HCT116 (cell line): Measurements from ENCODE around the gene SCRN1. TPM values are rescaled to one million over a fixed set of nuclear protein-coding genes. Genes with fewer than 3 reads are reported as not detected.

Source experiments
- ATAC-seq: fragments of 200-7000 bp; cut with Tn5 transposase; 2 replicates; pipeline ENCODE4 v1.9.1; 2020; ENCODE audit warnings: mild to moderate bottlenecking, moderate library complexity
- BruUV-seq: library from RNA; stranded (reverse); fragments of 400-500 nt; replicated peaks from 2 replicates; lab custom pipeline; 2021; lab: Mats Ljungman, UMichigan
- CTCF ChIA-PET: fragments of 300-600 bp; sonication (Branson Sonifier 250); formaldehyde crosslinking; loops from one replicate; lab custom pipeline; 2021; ENCODE audit warnings: antibody characterized with exemption; lab: Charles Lee
- POLR2A ChIA-PET: fragments of 300-600, 350-600 bp; sonication (Branson Sonifier 250); formaldehyde crosslinking; loops from one replicate; lab custom pipeline; 2021; ENCODE audit warnings: antibody characterized with exemption; lab: Charles Lee
- RAD21 ChIA-PET, 2 experiments: fragments of 300-600 bp; sonication (Branson Sonifier 250); formaldehyde crosslinking; loops; one replicate each; lab custom pipeline; 2023; ENCODE audit warnings: low total read pairs in 2 of 2; ENCODE audit not compliant: uncharacterized antibody in 2 of 2, unreplicated experiment in 2 of 2, low non-redundant PET in 1 of 2; lab: Charles Lee
- DNase-seq: peaks from one replicate; pipeline ENCODE4 v3.0.0-alpha.2; 2010; ENCODE audit warnings: low read depth, low spot score
- H2AFZ ChIP-seq: fragments of 200-600 bp; shearing (Covaris generic), sonication (generic); 2 replicates; pipeline ENCODE4 v1.6.1; 2017; ENCODE audit warnings: low read depth, mixed run types, mixed read lengths, antibody characterized with exemption, low read length; ENCODE audit not compliant: poor library complexity, severe bottlenecking
- H3K27ac ChIP-seq: 2 replicates; pipeline ENCODE4 v1.5.1; 2012; ENCODE audit warnings: low read depth, low read length
- H3K27me3 ChIP-seq: fragments of 200-600 bp; sonication (generic); 2 replicates; pipeline ENCODE4 v1.6.1; 2016; ENCODE audit warnings: mixed run types, low read length, mixed read lengths; ENCODE audit not compliant: insufficient read depth
- H3K36me3 ChIP-seq, 2 experiments: fragments of 200-500 bp in 1 of 2; fragments of 200-600 bp in 1 of 2; sonication (Bioruptor generic) in 1 of 2; sonication (generic) in 1 of 2; 2 replicates each; pipeline versions ENCODE4 v1.5.1 to v1.6.1; 2014 to 2016; ENCODE audit warnings: low read length in 2 of 2, inconsistent platforms in 1 of 2, mixed read lengths in 1 of 2, mixed run types in 1 of 2; ENCODE audit not compliant: insufficient read depth in 2 of 2, control insufficient read depth in 1 of 2
- H3K4me1 ChIP-seq, 2 experiments: fragments of 200-600 bp in 1 of 2; sonication (generic) in 1 of 2; 2 replicates each; pipeline versions ENCODE4 v1.5.1 to v1.6.1; 2012 to 2017; ENCODE audit warnings: low read length in 2 of 2, inconsistent platforms in 1 of 2, mild to moderate bottlenecking in 1 of 2, mixed read lengths in 1 of 2, mixed run types in 1 of 2, moderate library complexity in 1 of 2; ENCODE audit not compliant: insufficient read depth in 2 of 2, control insufficient read depth in 1 of 2
- H3K4me2 ChIP-seq: fragments of 200-600 bp; sonication (generic); 2 replicates; pipeline ENCODE4 v1.6.1; 2017; ENCODE audit warnings: mixed run types, low read length, mixed read lengths
- H3K4me3 ChIP-seq, 2 experiments: fragments of 200-600 bp in 1 of 2; sonication (generic) in 1 of 2; replicated peaks in 1 of 2; 2 replicates each; pipeline ENCODE4 v1.5.1; 2011 to 2016; ENCODE audit warnings: low read length in 2 of 2, control low read depth in 1 of 2, low read depth in 1 of 2, mild to moderate bottlenecking in 1 of 2, mixed read lengths in 1 of 2, mixed run types in 1 of 2
- H3K79me2 ChIP-seq: fragments of 200-600 bp; sonication (generic); 2 replicates; pipeline ENCODE4 v1.6.1; 2017; ENCODE audit warnings: mild to moderate bottlenecking, mixed run types, low read length, moderate library complexity, mixed read lengths; ENCODE audit not compliant: insufficient read depth
- H3K9ac ChIP-seq: fragments of 200-600 bp; sonication (generic); 2 replicates; pipeline ENCODE4 v1.6.1; 2016; ENCODE audit warnings: low read length, mixed read lengths
- H3K9me2 ChIP-seq: fragments of 200-600 bp; sonication (generic), shearing (Covaris generic); 2 replicates; pipeline ENCODE4 v1.6.1; 2017; ENCODE audit warnings: mixed run types, mild to moderate bottlenecking, moderate library complexity; ENCODE audit not compliant: insufficient read depth
- H3K9me3 ChIP-seq, 2 experiments: fragments of 200-500 bp in 1 of 2; fragments of 200-600 bp in 1 of 2; sonication (Bioruptor generic) in 1 of 2; sonication (generic) in 1 of 2; 2 replicates each; pipeline ENCODE4 v1.6.1; 2014 to 2017; ENCODE audit warnings: low read length in 2 of 2, mixed read lengths in 2 of 2, inconsistent platforms in 1 of 2, low read depth in 1 of 2, mild to moderate bottlenecking in 1 of 2, mixed run types in 1 of 2, moderate library complexity in 1 of 2; ENCODE audit not compliant: control insufficient read depth in 1 of 2, insufficient read depth in 1 of 2
- H4K20me1 ChIP-seq: fragments of 200-600 bp; sonication (generic), shearing (Covaris generic); 2 replicates; pipeline ENCODE4 v1.6.1; 2017; ENCODE audit warnings: mixed run types, mild to moderate bottlenecking, moderate library complexity; ENCODE audit not compliant: insufficient read depth
- ATF3 ChIP-seq: IDR thresholded peaks from 2 replicates; pipeline ENCODE4 v1.6.1; 2012
- CBX3 ChIP-seq: IDR thresholded peaks from 2 replicates; pipeline ENCODE4 v1.6.1; 2012; ENCODE audit warnings: low read depth
- CEBPB ChIP-seq: IDR thresholded peaks from 2 replicates; pipeline ENCODE4 v1.6.1; 2012; ENCODE audit warnings: low read depth
- ELF1 ChIP-seq: IDR thresholded peaks from 2 replicates; pipeline ENCODE4 v1.6.1; 2012; ENCODE audit warnings: low read depth, borderline replicate concordance
- EZH2 ChIP-seq: fragments of 200-600 bp; sonication (generic); IDR thresholded peaks from 2 replicates; pipeline ENCODE4 v1.6.1; 2017; ENCODE audit warnings: antibody characterized with exemption, mixed run types
- EZH2phosphoT487 ChIP-seq: fragments of 200-600 bp; IDR thresholded peaks from 2 replicates; pipeline ENCODE4 v1.6.1; 2018; ENCODE audit warnings: antibody characterized with exemption, borderline replicate concordance
- JUND ChIP-seq: IDR thresholded peaks from 2 replicates; pipeline ENCODE4 v1.6.1; 2012
- ZNF274 ChIP-seq: fragments of 200-500 bp; sonication (Bioruptor generic); IDR thresholded peaks from 2 replicates; pipeline ENCODE4 v1.6.1; 2014; ENCODE audit warnings: mild to moderate bottlenecking, low read depth, low read length, inconsistent platforms
- intact Hi-C: fragments of 100-400 bp; cut with micrococcal nuclease; formaldehyde crosslinking; loops from 2 replicates; pipeline ENCODE4 v1.10.0; 2022
- total RNA-seq: library from RNA; stranded (reverse); gene quantifications from one replicate; pipeline ENCODE4 v1.2.1, GENCODE V29; 2021; ENCODE audit not compliant: unreplicated experiment
- TF ChIP-seq, protein P1 (sequence below), 3 experiments: fragments of 200-600 bp in 1 of 3; sonication (generic) in 1 of 3; IDR thresholded peaks in 2 of 3; conservative IDR thresholded peaks in 1 of 3; 2 replicates each; pipeline ENCODE4 v1.5.1; 2012 to 2017; ENCODE audit warnings: low read depth in 2 of 3, low read length in 2 of 3, antibody characterized with exemption in 1 of 3, borderline replicate concordance in 1 of 3, control low read depth in 1 of 3, mild to moderate bottlenecking in 1 of 3, mixed read lengths in 1 of 3, mixed run types in 1 of 3, moderate library complexity in 1 of 3; ENCODE audit not compliant: insufficient read depth in 1 of 3
- TF ChIP-seq, protein P2 (sequence below): IDR thresholded peaks from 2 replicates; pipeline ENCODE4 v1.6.1; 2011; ENCODE audit warnings: mild to moderate bottlenecking, low read length, moderate library complexity; ENCODE audit not compliant: insufficient replicate concordance; ENCODE audit errors: extremely low read depth

The SCRN1 gene
- total RNA-seq, 1 experiment from 2014 or later: 76.8 TPM

DNA sequence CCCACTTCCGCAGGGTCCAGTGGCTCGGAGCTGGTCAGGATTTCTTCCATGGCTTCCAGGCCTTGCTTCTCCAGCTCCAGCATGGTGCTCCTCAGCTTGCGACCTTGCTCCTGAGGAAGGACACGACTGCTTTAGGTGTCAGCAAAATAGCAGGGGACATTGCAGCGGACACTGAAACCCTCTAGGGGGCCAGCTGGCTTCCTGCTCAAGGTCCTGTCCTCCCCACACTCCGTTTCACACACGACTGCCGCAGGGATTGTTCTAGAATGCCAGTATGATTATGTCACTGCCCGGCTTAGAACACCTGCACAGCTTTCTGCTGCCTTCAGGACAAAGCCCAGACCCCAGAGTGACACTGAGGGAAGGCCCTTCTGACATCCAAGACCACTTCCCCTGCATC, 65.6 kb downstream of the SCRN1 start:
- Histone ChIP-seq H2AFZ (no peak overlapping the region), H3K4me1 (no peaks in the 10 kb centered on the region), H3K9ac (no peak overlapping the region), H3K4me3 (no peak overlapping the region), H3K27me3 (no peaks in the 10 kb centered on the region), H4K20me1 (no peaks in the 10 kb centered on the region), H3K36me3 (peaks cover 3 to 11% of the 10 kb centered on the region in 2 experiments; a peak in 3 of 4 replicates), H3K79me2 (no peaks in the 10 kb centered on the region), H3K4me2 (no peak overlapping the region), H3K27ac (no peak overlapping the region), H3K9me3 (no peaks in the 10 kb centered on the region), H3K9me2 (no peaks in the 10 kb centered on the region)
- POLR2A ChIA-PET: no interaction called here
- intact Hi-C loops: no loop called here
- no peak for TF ChIP-seq ZNF274
- TF ChIP-seq, protein P1, sequence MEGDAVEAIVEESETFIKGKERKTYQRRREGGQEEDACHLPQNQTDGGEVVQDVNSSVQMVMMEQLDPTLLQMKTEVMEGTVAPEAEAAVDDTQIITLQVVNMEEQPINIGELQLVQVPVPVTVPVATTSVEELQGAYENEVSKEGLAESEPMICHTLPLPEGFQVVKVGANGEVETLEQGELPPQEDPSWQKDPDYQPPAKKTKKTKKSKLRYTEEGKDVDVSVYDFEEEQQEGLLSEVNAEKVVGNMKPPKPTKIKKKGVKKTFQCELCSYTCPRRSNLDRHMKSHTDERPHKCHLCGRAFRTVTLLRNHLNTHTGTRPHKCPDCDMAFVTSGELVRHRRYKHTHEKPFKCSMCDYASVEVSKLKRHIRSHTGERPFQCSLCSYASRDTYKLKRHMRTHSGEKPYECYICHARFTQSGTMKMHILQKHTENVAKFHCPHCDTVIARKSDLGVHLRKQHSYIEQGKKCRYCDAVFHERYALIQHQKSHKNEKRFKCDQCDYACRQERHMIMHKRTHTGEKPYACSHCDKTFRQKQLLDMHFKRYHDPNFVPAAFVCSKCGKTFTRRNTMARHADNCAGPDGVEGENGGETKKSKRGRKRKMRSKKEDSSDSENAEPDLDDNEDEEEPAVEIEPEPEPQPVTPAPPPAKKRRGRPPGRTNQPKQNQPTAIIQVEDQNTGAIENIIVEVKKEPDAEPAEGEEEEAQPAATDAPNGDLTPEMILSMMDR (IDR thresholded peaks at IDR 0.05 in 2 of 3, conservative IDR thresholded peaks at IDR 0.05 in 1 of 3; ENCODE audit: borderline replicate concordance in 1 of 3, insufficient read depth in 1 of 3, low read depth in 2 of 3, low read length in 2 of 3): no peak
- no peak for TF ChIP-seq JUND
- TF ChIP-seq EZH2phosphoT487: no peak
- TF ChIP-seq ELF1: no peak
- no peak for TF ChIP-seq CBX3
- no peak for TF ChIP-seq EZH2
- TF ChIP-seq, protein P2, sequence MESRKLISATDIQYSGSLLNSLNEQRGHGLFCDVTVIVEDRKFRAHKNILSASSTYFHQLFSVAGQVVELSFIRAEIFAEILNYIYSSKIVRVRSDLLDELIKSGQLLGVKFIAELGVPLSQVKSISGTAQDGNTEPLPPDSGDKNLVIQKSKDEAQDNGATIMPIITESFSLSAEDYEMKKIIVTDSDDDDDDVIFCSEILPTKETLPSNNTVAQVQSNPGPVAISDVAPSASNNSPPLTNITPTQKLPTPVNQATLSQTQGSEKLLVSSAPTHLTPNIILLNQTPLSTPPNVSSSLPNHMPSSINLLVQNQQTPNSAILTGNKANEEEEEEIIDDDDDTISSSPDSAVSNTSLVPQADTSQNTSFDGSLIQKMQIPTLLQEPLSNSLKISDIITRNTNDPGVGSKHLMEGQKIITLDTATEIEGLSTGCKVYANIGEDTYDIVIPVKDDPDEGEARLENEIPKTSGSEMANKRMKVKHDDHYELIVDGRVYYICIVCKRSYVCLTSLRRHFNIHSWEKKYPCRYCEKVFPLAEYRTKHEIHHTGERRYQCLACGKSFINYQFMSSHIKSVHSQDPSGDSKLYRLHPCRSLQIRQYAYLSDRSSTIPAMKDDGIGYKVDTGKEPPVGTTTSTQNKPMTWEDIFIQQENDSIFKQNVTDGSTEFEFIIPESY: no peak
- TF ChIP-seq CEBPB: no peak
- TF ChIP-seq ATF3: no peak
- DNase-seq: no peak
- CTCF ChIA-PET: no interaction called here
- BruUV-seq: no TSS peak
- no peak for ATAC-seq
- RAD21 ChIA-PET: no interaction called here
